ENCODE results near the gene UBL3.

UBL3 gene

DNA sequence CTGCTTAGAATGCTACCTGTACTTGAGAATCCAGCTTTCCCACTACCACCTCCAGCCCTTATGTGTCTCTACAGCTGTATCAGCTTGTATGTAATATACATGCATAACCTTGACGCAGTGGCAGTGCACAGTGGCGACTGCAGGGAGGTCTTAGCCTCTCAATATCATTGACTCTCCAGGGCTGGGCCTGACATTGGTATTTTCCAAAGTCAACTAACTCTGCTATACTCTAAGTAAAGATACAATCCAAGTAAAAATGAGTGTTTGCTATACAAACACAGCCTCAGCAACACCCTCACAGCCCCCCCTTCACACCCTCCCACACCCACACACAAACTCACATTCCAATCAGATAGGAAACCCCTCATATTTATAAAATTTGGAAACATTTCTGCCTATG, 6.7 kb upstream of the UBL3 start:
- no peak for DNase-seq (ENCODE audit: low read depth in 2 of 2)

GRCh38 chr13:29856426-29856825, 6.0 kb upstream of the UBL3 start:
- DNase-seq (ENCODE audit: low read depth in 2 of 2), result no peak

GRCh38 chr13:29855784-29856183, 5.4 kb upstream of the UBL3 start:
- DNase-seq (ENCODE audit: low read depth in 2 of 2), result no peak

DNA sequence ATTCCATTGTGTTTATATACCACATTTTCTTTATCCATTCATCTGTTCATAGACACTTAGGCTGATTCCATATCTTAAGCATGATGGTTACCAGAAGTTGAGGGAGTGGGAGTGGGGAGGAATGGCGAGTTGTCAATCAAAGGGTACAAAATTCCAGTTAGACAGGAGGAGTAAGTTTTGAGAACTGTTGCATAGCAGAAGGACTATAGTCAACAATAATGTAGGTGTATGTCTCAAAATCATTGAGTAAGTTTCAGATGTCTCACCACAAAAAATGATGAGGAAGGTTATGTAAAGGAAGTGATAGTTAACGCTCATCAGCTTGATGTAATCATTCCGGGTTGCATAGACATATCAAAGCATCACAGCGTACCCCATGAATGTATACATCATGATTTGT, 4.6 kb upstream of the UBL3 start:
- no peak for DNase-seq (ENCODE audit: low read depth in 2 of 2)

DNA sequence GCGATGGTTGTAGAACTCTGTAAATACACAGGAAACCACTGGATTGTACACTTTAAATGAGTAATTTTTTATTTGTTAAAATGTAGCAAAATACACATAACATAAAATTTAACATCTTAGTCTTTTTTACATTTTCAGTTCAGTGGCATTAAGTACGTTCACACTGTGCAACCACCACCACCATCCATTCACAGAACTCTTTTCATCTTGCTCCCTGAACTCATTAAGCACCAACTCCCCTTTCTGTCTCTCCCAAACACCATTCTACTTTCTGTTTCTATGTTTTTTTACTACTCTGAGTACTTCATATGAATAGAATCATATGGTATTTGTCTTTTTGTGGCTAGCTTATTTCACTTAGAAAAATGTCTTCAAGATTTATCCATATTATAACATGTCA, 2.7 kb upstream of the UBL3 start:
- DNase-seq (ENCODE audit: low read depth in 2 of 2), result no peak

GRCh38 chr13:29852472-29853054, 2.1 kb upstream of the UBL3 start:
- DNase-seq (ENCODE audit: low read depth in 2 of 2), result no peak

DNA sequence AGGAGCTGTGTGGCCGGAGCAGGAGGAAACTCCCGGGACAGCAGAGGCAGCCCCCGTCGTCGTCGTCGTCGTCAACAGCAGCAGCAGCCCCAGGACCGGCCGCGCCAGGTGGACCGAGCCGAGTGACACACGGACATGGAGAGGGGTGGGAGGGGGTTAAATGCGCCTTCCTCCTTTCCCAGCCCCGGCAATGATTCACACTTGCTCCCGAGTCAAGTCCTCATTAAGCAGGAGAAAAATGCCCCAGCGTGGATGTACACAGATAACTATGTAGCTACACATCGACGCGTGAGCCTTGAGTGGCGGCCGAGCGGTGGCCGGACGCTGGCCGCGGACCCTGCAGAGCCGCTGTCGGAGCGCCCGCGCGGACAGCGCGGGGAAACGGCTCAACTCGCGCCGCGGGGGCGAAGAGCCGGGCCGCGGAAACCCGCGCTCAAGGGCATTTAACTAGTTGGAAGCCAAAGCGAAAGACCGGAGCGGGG, 645 bp downstream of the UBL3 start:
- DNase-seq (ENCODE audit: low read depth in 2 of 2), result peak in 1 of 2 donors; percentile 12

DNA sequence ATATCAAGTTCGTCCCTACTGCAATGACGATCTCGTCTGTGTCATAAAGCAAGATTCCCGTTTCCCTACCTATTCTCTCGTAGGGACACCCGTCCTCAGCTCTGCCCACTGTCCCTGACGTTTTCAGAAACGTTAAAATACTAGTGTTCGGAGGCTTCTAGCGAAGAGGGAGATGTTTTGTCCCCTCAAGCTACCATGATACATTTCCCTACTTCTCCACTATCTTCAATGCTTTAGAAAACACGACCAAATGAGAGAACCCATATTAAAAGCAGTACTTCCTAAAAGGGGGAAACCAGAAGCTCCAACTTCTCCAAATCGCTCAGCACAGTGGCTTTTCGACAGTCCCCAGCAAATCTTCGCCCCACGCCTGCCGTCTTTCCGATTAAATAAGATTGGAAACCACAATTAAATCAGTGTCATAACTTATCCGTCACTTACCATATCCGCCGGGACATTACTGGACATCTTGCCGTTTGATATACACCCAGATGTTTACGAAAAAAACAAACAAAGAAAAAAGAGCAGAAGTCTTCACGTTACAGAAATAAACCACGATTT, 1.3 kb downstream of the UBL3 start:
- peak in 1 of 2 donors; percentile 12 for DNase-seq (ENCODE audit: low read depth in 2 of 2)

- DNase-seq (ENCODE audit: low read depth in 2 of 2), result no peak
Observed at GRCh38 chr13:29847501-29847983, 2.9 kb downstream of the UBL3 start.

DNA sequence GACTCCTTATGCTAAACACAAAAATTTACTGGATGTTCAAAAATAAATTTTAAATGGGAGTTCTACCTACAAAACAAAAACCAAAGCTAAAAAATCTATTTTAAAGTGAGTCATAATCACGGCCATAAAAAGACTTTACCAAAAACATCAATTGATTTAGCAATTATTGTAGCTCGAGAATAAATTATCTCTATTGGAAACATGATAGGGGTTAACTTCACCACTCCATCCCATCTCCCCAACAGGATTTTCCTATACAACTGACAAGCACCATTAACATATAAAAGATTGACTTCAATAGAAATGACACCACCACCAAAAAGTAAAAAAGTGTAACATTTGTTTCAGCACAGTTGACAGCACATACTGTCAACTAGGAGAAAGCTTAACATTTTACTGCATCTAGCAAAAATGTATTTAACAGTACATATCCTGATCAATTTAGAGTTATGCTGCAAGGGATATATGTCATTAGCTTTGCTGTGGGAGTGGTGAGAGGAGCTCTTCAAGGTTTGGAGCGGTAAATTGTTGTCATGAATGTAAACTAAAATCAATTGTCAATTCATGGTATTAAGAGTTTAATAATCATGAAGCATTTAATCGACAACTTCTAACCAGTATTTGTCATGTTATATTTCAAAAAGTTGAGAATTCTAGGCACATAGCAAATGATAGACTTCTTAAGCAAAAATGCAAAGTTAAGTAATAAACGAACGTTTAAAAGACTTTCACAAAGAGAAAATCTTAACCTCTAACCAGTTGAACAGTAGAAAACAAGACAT, 3.8 kb downstream of the UBL3 start:
- DNase-seq (ENCODE audit: low read depth in 2 of 2), result no peak

DNA sequence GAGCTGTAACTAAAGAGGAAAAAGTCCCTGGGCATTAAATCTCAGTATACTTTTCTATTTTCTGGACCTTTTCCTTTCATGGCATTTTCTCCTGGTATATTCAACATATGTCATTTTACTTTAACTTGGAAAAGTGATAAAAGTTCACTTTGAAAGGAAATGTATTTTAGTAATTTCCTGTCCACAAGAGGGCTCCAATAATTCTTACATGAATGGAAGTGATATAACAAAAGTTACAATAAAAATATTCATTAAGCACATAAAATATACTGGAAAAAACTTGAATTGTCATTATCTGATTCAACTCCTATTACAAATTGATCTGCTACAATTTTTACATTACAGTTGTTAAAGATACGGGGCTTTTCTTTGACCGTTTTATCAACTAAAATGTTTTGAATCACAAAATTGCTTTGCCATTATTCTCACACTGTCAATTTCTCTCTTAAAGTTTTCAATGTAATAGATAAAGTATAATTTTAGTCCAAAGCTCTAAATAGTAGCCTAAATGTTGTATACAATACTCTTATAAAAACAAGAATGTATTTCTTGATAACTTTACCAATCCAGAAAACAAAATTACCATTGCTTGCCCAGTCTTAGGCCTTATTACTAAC, 4.9 kb downstream of the UBL3 start:
- no peak for DNase-seq (ENCODE audit: low read depth in 2 of 2)

DNA sequence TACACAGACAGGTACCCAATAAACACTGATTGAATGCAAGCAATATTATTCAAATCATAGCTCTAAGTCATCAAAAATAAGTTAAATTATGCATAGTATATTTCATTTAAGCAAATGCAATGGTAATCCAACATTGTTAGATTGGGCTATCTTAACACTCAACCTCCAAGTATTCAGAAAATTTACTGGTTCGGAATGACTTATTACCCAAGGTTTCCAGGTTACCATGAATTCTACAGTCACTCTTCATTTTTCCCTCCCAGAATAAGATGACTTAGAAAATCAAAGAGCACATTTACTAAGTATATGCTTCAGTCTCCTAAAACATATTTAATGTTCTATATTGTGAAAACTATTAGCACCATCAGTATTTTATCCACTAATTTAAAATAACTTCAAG, 6.0 kb downstream of the UBL3 start:
- no peak for DNase-seq (ENCODE audit: low read depth in 2 of 2)

- no peak for DNase-seq (ENCODE audit: low read depth in 2 of 2)
Observed at GRCh38 chr13:29840585-29840984, 9.8 kb downstream of the UBL3 start.

GRCh38 chr13:29835280-29836061, 14.9 kb downstream of the UBL3 start:
- no peak for DNase-seq (ENCODE audit: low read depth in 2 of 2)

- no peak for DNase-seq (ENCODE audit: low read depth in 2 of 2)
Observed at GRCh38 chr13:29832761-29833298, 17.6 kb downstream of the UBL3 start.

- no peak for DNase-seq (ENCODE audit: low read depth in 2 of 2)
Observed at GRCh38 chr13:29830000-29830399, 20.4 kb downstream of the UBL3 start.

- DNase-seq (ENCODE audit: low read depth in 2 of 2), result no peak
Observed at GRCh38 chr13:29819143-29819542, 31.3 kb downstream of the UBL3 start.

- no peak for DNase-seq (ENCODE audit: low read depth in 2 of 2)
Observed at GRCh38 chr13:29817604-29818378, 32.6 kb downstream of the UBL3 start.

GRCh38 chr13:29816715-29817114, 33.7 kb downstream of the UBL3 start:
- DNase-seq (ENCODE audit: low read depth in 2 of 2), result no peak

DNA sequence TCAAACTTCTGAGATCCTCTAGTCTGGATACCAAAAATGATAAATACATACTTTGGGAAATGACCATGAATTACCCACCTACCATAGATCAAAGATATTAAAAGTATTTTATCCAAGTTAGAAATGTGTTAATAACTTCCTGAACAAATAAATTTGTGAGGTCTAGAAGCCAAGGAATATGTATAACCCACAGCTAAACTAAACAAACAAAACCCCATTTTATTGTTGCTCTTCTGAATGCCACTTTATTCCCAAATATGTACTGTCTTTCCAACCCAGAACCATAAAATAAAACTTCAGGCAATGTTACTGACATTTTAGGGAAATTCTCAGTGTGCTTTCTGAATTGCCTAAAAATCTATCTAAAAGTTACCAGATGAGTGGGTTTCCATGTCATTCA, 35.1 kb downstream of the UBL3 start:
- DNase-seq (ENCODE audit: low read depth in 2 of 2), result no peak

GRCh38 chr13:29810898-29811297, 39.5 kb downstream of the UBL3 start:
- no peak for DNase-seq (ENCODE audit: low read depth in 2 of 2)
